GM12875 (cell line): Measurements from ENCODE around the gene RALY.
A peak's percentile ranks its signal among the peaks of the same experiment; 100 is the strongest.
"Not testable (repeated sequence)": the region's sequence is repeated elsewhere in the genome, so short reads cannot be mapped to it uniquely, and the experiment has no call there.

ENCODE experiments used
- H3K4me3 ChIP-seq: one replicate; pipeline ENCODE4 v1.5.1; 2011; ENCODE audit warnings: low read depth, low read length, control low read depth
- TF ChIP-seq, protein P1 (sequence below): IDR thresholded peaks from 2 replicates; pipeline ENCODE4 v1.5.1; 2011; ENCODE audit warnings: low read depth, mild to moderate bottlenecking, control low read depth, inconsistent platforms, low read length, moderate library complexity, borderline replicate concordance; ENCODE audit not compliant: insufficient read depth

The RALY gene

GRCh38 chr20:34022151-34022838 is 28.6 kb downstream of the RALY start:
- TF ChIP-seq, protein P1, sequence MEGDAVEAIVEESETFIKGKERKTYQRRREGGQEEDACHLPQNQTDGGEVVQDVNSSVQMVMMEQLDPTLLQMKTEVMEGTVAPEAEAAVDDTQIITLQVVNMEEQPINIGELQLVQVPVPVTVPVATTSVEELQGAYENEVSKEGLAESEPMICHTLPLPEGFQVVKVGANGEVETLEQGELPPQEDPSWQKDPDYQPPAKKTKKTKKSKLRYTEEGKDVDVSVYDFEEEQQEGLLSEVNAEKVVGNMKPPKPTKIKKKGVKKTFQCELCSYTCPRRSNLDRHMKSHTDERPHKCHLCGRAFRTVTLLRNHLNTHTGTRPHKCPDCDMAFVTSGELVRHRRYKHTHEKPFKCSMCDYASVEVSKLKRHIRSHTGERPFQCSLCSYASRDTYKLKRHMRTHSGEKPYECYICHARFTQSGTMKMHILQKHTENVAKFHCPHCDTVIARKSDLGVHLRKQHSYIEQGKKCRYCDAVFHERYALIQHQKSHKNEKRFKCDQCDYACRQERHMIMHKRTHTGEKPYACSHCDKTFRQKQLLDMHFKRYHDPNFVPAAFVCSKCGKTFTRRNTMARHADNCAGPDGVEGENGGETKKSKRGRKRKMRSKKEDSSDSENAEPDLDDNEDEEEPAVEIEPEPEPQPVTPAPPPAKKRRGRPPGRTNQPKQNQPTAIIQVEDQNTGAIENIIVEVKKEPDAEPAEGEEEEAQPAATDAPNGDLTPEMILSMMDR, result peak; percentile 46
- no peak overlapping the region for H3K4me3 ChIP-seq

GRCh38 chr20:34022839-34023234 is 29.1 kb downstream of the RALY start:
- TF ChIP-seq, protein P1, result no peak
- no peak overlapping the region for H3K4me3 ChIP-seq

DNA sequence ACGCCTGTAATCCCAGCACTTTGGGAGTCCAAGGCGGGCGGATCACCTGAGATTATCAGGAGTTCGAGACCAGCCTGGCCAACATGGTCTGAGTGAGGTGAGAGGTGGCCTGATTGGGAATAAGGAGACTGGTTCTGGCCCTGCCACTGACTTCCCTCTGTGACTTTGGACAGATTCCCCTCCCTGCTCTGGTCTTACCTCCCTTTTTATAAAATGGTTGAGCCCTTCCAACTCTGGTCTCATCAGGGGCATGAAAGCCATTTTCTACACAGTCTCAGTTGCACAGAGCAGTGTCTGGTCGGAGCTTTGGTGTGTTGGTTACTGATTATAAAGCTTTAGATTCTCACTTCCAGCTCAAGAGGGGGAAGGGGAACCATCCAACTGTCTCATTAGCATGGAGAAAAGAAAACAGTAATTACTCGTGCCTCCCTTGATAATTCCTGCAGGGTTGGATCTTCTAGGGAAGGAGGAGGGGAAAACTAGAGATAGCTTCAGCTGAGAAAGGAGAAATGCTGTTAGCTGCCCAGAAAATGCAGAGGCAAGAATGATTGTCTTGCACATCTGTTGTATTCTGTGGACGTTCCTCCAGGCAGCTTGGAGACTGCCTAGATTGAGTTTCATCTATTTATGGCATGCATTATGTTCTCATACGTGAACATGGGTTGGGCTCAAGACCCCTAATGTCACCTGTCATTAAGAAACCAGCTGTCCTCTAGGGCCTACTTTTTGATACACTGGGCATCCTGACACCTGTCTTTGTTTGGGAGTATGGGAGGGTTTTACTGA is 30.4 kb downstream of the RALY start:
- TF ChIP-seq, protein P1, result no peak
- no peak overlapping the region for H3K4me3 ChIP-seq

DNA sequence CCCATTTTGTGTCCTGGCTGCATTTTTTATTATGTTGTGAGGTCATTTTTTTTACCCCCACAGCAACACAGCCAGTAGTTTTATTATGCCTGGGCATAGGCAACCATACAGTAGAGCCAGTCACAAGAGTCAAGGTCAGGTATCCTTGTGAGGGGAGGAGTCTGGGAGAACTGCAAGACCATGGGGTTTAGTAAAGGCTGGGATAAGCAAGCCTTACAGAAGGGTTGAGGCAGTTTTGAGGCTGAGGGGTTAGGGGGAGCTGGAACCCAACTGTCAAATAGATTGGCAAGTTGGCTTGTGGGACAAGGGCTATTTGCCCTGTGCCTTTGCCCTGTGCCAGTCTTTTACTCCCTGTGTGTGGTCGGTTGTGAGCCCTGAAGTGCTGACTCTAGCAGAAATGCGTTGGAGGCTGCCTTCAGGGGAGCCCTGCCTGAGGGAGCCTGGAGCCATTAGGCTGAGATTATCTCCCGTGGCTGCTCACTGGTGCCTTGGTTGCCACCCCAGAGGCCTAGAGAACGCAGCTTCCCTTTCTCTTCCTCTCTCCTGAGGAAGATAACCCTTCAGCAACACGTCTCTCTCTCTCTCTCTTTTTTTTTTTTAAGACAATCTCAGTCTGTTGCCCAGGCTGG is 31.1 kb downstream of the RALY start:
- no peak overlapping the region for H3K4me3 ChIP-seq
- TF ChIP-seq, protein P1, result no peak

DNA sequence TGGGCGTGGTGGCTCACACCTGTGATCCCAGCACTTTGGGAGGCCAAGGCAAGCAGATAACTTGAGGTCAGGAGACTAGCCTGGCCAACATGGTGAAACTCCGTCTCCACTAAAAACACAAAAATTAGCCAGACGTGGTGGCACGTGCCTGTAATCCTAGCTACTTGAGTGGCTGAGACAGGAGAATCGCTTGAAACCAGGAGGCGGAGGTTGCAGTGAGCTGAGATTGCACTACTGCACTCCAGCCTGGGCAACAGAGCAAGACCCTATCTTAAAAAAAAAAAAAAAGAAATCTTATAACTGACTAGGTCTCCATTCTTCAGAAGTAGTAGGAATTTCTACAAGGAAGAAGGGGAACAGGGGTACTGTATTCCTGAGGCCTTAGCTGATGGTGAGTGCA is 34.3 kb downstream of the RALY start:
- not testable (repeated sequence) for H3K4me3 ChIP-seq

- no peak overlapping the region for H3K4me3 ChIP-seq
- TF ChIP-seq, protein P1, result no peak
Observed at GRCh38 chr20:34029415-34029814, 35.7 kb downstream of the RALY start.

- H3K4me3 ChIP-seq, result no peak overlapping the region
- TF ChIP-seq, protein P1, result no peak
Observed at GRCh38 chr20:34030456-34030855, 36.7 kb downstream of the RALY start.
